Natural killer cell (primary cell): ENCODE results near the gene BCAS1. TPM values are rescaled to one million over a fixed set of nuclear protein-coding genes. Genes with fewer than 3 reads are reported as not detected.

Experiments used
- ATAC-seq, 3 donors: fragments of 150-1000 bp in 2 of 3; fragments of 200-7000 bp in 1 of 3; cut with Tn5 transposase; 1 replicate in 1 of 3; 2 replicates in 2 of 3; pipeline ENCODE4 v1.10.0; 2021; ENCODE audit warnings: mild to moderate bottlenecking in 2 of 3, moderate library complexity in 2 of 3
- DNase-seq, 2 donors: peaks; one replicate each; pipeline versions ENCODE4 v3.0.0 to v3.0.0-alpha.2; 2013 to 2021; ENCODE audit warnings: mixed read lengths in 1 of 2
- H3K27ac ChIP-seq: one replicate; pipeline ENCODE4 v1.5.1; 2013; ENCODE audit warnings: mild to moderate bottlenecking, low read length
- H3K27me3 ChIP-seq: one replicate; pipeline ENCODE4 v1.6.1; 2013; ENCODE audit warnings: low read length; ENCODE audit not compliant: control insufficient read depth, insufficient read depth
- H3K36me3 ChIP-seq: one replicate; pipeline ENCODE4 v1.6.1; 2013; ENCODE audit warnings: low read length; ENCODE audit not compliant: control insufficient read depth, insufficient read depth
- H3K4me1 ChIP-seq: one replicate; pipeline ENCODE4 v1.6.1; 2013; ENCODE audit warnings: low read length; ENCODE audit not compliant: control insufficient read depth, insufficient read depth
- H3K4me3 ChIP-seq: one replicate; pipeline ENCODE4 v1.5.1; 2013; ENCODE audit warnings: low read length
- H3K9me3 ChIP-seq: one replicate; pipeline ENCODE4 v1.6.1; 2013; ENCODE audit warnings: low read length; ENCODE audit not compliant: control insufficient read depth, insufficient read depth
- H3K27ac Mint-ChIP-seq, 2 donors: one replicate each; pipeline ENCODE4 v1.8.0; 2022; ENCODE audit warnings: mild to moderate bottlenecking in 2 of 2, mixed read lengths in 2 of 2, moderate library complexity in 1 of 2
- H3K27me3 Mint-ChIP-seq, 2 donors: one replicate each; pipeline ENCODE4 v1.8.0; 2022; ENCODE audit warnings: low read depth in 2 of 2, mixed read lengths in 2 of 2
- H3K36me3 Mint-ChIP-seq: one replicate; pipeline ENCODE4 v1.8.0; 2022; ENCODE audit warnings: mixed read lengths
- H3K4me1 Mint-ChIP-seq, 2 donors: one replicate each; pipeline ENCODE4 v1.8.0; 2022; ENCODE audit warnings: mixed read lengths in 2 of 2
- H3K4me3 Mint-ChIP-seq: one replicate; pipeline ENCODE4 v1.8.0; 2022; ENCODE audit warnings: mild to moderate bottlenecking, moderate library complexity, mixed read lengths
- H3K9me3 Mint-ChIP-seq, 2 donors: one replicate each; pipeline ENCODE4 v1.8.0; 2022; ENCODE audit warnings: mixed read lengths in 2 of 2
- WGBS: methylation state at CpG from one replicate; pipeline ENCODE4 v1.1.7; 2013; ENCODE audit warnings: missing lambda C conversion rate; ENCODE audit not compliant: insufficient coverage; 5-methylcytosine and 5-hydroxymethylcytosine counted together
- intact Hi-C: fragments of 100-400 bp; cut with micrococcal nuclease; formaldehyde crosslinking; loops from one replicate; pipeline ENCODE4 v1.14.2; 2022
- total RNA-seq, 4 donors: library from RNA; stranded (reverse); fragments of 120-200 nt in 1 of 4; gene quantifications; one replicate each; pipeline versions ENCODE4 v1.2.3 to v1.2.4, GENCODE V29; 2013 to 2022
- TF ChIP-seq, protein P1 (sequence below): fragments of 200-600 bp; IDR thresholded peaks from one replicate; pipeline ENCODE4 v1.8.0; 2022; ENCODE audit warnings: antibody characterized with exemption

Gene BCAS1
- total RNA-seq, 3 donors from 2014 or later (not counting 1 experiment from before 2014, with no cell fraction given), result 0.31 to 1.2 (median 0.68) TPM

DNA sequence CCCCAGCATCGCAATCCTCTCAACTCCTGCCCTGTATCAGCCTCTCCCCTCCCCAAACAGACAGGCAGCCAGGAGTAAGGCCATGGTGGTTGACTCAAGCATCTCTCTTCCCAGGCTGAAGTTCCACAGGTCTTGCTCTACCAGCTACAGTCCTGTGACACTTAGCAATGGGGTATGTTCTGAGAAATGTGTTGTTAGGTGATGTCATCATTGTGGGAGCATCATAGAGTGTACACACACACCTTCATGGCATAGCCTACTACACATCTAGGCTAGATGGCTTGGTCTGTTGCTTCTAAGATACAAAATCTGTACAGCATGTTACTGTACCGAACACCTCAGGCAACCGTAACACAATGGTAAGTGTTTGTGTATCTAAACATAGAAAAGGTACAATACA is 29.5 kb upstream of the BCAS1 start:
- DNase-seq (no peak), ATAC-seq (no peak)
- 98% methylated on average over 3 of the region's 3 CpGs for WGBS
- Mint-ChIP-seq H3K4me1 (peaks cover 8 to 11% of the 10 kb centered on the region in 2 donors), H3K4me3 (no peak overlapping the region), H3K36me3 (no peaks in the 10 kb centered on the region), H3K9me3 (no peaks in the 10 kb centered on the region), H3K27me3 (peaks cover 0 to 7% of the 10 kb centered on the region in 2 donors), H3K27ac (no peak overlapping the region)
- TF ChIP-seq, protein P1, sequence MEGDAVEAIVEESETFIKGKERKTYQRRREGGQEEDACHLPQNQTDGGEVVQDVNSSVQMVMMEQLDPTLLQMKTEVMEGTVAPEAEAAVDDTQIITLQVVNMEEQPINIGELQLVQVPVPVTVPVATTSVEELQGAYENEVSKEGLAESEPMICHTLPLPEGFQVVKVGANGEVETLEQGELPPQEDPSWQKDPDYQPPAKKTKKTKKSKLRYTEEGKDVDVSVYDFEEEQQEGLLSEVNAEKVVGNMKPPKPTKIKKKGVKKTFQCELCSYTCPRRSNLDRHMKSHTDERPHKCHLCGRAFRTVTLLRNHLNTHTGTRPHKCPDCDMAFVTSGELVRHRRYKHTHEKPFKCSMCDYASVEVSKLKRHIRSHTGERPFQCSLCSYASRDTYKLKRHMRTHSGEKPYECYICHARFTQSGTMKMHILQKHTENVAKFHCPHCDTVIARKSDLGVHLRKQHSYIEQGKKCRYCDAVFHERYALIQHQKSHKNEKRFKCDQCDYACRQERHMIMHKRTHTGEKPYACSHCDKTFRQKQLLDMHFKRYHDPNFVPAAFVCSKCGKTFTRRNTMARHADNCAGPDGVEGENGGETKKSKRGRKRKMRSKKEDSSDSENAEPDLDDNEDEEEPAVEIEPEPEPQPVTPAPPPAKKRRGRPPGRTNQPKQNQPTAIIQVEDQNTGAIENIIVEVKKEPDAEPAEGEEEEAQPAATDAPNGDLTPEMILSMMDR, result no peak
- H3K27me3 ChIP-seq, result no peaks in the 10 kb centered on the region
- H3K4me1 ChIP-seq, result no peaks in the 10 kb centered on the region
- no peak overlapping the region for H3K27ac ChIP-seq
- intact Hi-C loops, result no loop called here
- H3K4me3 ChIP-seq, result no peak overlapping the region
- no peaks in the 10 kb centered on the region for H3K36me3 ChIP-seq
- H3K9me3 ChIP-seq, result no peaks in the 10 kb centered on the region

DNA sequence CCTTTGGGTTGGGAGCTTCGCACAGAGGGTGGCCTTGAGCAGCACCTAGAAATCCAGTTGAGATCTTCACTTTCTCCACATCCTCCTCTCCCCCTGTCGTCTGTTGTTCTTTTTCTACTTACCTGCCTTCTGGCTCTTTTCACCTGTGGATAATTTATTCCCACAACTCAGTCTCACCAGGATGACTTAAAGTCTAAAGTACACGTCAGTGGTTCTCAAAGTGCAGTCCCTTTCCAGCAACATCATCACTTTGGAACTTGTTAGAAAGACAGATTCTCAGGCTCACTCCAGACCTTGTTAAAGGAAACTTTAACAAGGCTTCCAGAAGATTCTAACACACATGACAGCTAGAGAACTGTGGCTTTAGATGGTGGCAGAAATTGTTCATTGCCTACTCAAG is 27.7 kb upstream of the BCAS1 start:
- Mint-ChIP-seq H3K4me1 (peaks cover 7 to 8% of the 10 kb centered on the region in 2 donors), H3K9me3 (no peaks in the 10 kb centered on the region), H3K27ac (no peak overlapping the region), H3K4me3 (no peak overlapping the region), H3K27me3 (peaks cover 0 to 3% of the 10 kb centered on the region in 2 donors), H3K36me3 (no peaks in the 10 kb centered on the region)
- TF ChIP-seq, protein P1, result no peak
- Histone ChIP-seq H3K27ac (no peak overlapping the region), H3K4me1 (no peaks in the 10 kb centered on the region), H3K27me3 (no peaks in the 10 kb centered on the region), H3K4me3 (no peak overlapping the region), H3K9me3 (no peaks in the 10 kb centered on the region), H3K36me3 (no peaks in the 10 kb centered on the region)
- 89% methylated on average over 3 of the region's 3 CpGs for WGBS
- intact Hi-C loops, result no loop called here
- no peak for ATAC-seq
- DNase-seq, result no peak

DNA sequence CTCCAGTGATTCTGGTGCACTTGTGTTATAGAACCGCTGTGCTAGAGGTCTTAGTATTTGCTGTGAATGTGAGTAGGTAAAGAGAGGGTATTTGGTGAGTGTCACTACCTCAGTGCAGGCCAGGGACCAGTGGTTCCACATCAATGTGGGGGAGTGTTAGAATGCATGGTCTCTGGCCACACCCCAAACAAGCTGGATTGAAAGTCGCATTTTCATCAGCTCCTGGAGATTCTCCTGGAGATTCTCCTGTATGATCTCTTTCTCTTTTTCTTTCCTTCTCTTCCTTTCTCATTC is 26.8 kb upstream of the BCAS1 start:
- Mint-ChIP-seq H3K27me3 (peaks cover 0 to 2% of the 10 kb centered on the region in 2 donors), H3K27ac (no peak overlapping the region), H3K36me3 (no peaks in the 10 kb centered on the region), H3K4me1 (peaks cover 7 to 8% of the 10 kb centered on the region in 2 donors), H3K4me3 (no peak overlapping the region), H3K9me3 (no peaks in the 10 kb centered on the region)
- intact Hi-C loops, result no loop called here
- H3K27ac ChIP-seq, result no peak overlapping the region
- ATAC-seq (no peak), DNase-seq (no peak)
- WGBS, result 89% methylated on average over 2 of the region's 2 CpGs
- no peaks in the 10 kb centered on the region for H3K9me3 ChIP-seq
- no peak overlapping the region for H3K4me3 ChIP-seq
- TF ChIP-seq, protein P1, result no peak
- no peaks in the 10 kb centered on the region for H3K27me3 ChIP-seq
- no peaks in the 10 kb centered on the region for H3K36me3 ChIP-seq
- H3K4me1 ChIP-seq, result no peaks in the 10 kb centered on the region

DNA sequence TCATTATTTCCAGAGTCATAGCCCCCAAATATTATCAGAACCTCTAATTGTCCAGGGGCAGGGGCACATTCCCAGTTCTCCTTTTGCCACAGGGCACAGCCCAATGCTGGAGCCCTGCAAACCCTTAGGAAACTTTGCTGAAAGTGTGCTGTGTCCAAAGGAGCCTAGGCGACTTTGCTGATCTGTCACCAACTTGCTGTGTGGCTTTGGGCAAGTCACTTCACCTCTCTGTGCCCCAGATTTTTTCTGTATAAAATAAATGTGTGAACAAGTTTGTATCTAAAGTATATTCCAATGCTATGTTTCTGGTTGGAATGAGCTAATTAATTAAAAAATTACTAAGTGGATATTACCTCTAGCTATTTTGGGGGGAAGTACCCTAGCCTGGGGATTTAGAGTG is 25.4 kb upstream of the BCAS1 start:
- no peaks in the 10 kb centered on the region for H3K9me3 ChIP-seq
- H3K27ac Mint-ChIP-seq, result no peak overlapping the region
- H3K9me3 Mint-ChIP-seq, result no peaks in the 10 kb centered on the region
- TF ChIP-seq, protein P1, result no peak
- intact Hi-C loops, result loop anchor here (1.0 kb wide), 1 partner anchor 103 kb away; no protein-coding TSS in a partner anchor
- H3K4me1 Mint-ChIP-seq, result peaks cover 7 to 8% of the 10 kb centered on the region in 2 donors
- H3K27me3 Mint-ChIP-seq, result no peaks in the 10 kb centered on the region
- no peak for ATAC-seq
- H3K27me3 ChIP-seq, result no peaks in the 10 kb centered on the region
- H3K4me1 ChIP-seq, result no peaks in the 10 kb centered on the region
- no peak for DNase-seq
- no peak overlapping the region for H3K27ac ChIP-seq
- H3K36me3 Mint-ChIP-seq, result no peaks in the 10 kb centered on the region
- no peak overlapping the region for H3K4me3 ChIP-seq
- H3K36me3 ChIP-seq, result no peaks in the 10 kb centered on the region
- WGBS, result 93% methylated on average over 1 of the region's 1 CpG
- H3K4me3 Mint-ChIP-seq, result no peak overlapping the region
